NCI-H2081 (cell line): ENCODE data around the gene USP13.
A peak's percentile ranks its signal among the peaks of the same experiment; 100 is the strongest.
"Not testable (repeated sequence)": the region's sequence is repeated elsewhere in the genome, so short reads cannot be mapped to it uniquely, and the experiment has no call there.

ENCODE experiments used
- DNase-seq, 2 experiments: peaks; one replicate each; lab custom pipeline; 2025; lab: John Stamatoyannopoulos, UW

The USP13 gene

DNA sequence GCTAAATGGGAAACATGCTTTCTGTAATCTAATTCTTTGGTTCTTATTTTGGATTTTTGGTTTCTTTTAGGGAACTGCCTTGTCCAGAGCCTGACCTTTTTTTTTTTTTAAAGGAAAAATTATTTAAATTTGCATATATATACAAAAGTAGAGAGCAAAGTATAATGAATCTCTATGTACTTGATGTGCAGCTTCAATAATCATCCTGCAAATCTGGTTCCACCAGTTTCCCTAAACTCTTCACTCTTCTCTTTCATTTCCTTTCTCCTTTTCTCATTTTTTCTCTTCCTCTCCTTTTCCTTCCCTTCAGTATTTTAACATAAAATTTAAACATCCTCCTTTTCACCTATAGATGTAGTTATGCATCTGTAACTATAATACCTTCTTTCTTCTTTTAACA, 82.5 kb downstream of the USP13 start:
- DNase-seq, result no peak

DNA sequence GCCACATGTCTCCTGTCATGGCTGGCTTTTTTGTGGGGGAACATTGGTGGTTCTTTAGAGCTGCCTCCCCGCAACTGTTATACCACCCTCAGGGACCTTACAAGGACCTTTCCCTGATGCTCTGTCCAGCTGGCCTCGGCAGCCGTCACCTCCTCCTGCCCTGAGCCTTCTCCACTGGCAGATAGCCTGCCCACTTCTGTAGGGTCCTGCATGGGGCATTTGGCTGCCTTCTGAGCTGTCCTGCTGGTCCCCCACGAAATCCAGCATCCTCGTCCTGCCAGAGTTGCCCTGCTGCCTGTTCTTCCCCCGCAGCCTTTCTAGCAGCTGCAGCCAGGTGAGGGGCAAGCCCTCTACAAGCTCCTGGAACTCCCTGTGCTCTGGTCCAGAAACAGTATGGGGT, 86.2 kb downstream of the USP13 start:
- DNase-seq, result no peak

DNA sequence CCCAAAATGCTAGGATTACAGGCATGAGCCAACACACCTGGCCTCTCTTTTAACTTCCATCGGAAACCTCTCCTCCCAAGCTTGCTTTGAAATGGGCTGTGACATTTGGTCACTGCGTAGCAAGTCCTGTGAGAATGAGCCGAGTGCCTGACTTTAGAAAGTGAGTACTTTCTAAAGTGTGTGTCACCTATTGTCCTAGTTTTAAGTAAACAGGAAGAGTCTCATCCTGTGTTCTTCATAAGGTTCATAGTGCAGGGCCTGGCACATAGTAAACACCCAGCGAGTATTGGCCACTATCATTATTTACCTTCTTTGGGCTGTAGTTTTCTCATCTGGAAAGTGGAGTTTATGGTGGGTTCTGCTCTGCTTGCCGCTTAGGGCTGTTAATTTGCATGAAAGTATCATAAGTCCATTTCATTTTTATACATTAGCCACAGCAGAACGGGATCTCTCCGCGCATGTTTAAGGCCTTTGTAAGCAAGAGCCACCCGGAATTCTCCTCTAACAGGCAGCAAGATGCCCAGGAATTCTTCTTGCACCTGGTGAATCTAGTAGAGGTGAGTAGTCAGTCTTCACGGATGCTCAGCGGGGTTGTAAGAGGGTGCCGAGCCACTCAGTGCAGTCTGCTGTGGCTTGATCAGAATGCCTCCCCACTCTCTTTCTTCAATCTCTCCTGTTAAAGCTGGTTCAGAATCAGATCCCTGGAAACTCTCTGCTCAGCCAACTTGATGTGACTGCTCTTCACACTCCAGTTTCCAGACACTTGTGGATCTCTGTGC, 87.2 kb downstream of the USP13 start:
- no peak for DNase-seq

DNA sequence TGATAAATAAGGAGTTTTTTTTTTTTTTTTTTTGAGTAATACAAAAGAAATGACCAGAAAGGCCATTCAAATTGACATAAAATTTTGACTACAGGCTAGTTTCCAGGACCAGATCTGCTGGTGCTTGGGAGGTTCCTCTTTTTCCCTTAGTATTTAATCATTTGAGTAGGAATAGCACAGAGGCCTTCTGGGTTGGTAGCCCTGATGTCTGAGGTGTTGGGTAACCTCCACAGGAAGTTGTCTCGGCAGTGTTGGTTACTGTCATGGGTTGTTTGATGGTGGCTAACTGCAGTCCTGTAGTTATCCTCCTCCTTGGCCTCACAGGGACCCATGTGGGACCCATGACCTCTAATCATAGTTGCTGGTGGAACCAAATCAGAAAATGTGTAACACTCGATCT, 91.1 kb downstream of the USP13 start:
- DNase-seq, result no peak

DNA sequence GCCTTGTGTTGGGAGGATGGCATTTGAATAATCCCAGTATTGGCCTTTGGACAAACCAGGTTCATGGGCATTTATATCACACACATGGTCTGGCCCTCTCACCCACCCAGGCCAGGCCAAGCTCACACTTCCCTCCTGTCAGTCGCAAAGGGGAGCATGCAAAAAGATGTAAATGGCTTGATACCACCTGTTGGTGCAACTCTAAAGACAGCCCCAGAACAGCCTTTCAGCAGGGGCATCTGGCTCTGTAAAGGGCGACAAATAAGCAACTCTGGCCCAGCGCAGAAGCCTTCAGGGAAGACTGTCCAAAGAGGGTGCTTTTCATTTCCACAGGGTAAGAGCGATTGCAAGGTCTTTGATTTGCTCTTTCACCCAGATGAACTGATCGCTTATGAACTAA, 91.8 kb downstream of the USP13 start:
- no peak for DNase-seq

DNA sequence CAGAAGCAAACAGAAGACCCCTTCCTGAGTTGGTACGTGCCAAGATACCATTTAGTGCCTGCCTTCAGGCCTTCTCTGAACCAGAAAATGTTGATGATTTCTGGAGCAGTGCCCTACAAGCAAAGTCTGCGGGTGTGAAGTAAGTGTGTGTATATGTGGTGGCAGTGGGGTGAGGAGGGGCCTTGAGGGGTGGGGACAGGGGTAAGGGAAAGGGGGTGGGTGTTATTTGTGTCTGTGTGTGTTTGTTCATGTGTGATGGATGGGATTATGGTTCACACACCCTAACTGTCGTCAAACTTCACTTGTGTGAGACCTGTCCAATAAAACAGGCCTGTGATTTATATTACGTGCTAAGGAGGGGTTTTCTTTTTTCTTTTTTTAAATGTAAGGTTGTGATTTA, 92.2 kb downstream of the USP13 start:
- DNase-seq, result no peak

DNA sequence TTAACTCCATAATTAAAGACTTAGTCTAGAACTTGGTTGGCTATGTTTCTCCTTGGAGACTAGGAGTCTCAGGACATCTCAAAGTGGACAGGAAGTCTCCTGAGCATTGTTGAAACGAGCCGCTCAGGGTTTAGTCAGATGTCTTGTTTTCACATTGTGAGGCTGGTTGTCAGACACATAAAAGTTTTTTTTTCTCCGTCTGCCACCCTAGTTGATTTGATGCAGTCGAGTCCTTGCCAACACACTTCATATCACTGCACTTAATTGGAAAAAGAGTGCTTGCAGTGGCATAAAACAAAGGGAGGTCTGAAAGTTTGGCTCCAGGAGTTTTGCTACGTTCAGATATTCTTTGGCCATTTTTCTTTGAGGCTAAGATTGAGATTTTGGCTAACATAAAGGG, 92.9 kb downstream of the USP13 start:
- DNase-seq, result no peak

DNA sequence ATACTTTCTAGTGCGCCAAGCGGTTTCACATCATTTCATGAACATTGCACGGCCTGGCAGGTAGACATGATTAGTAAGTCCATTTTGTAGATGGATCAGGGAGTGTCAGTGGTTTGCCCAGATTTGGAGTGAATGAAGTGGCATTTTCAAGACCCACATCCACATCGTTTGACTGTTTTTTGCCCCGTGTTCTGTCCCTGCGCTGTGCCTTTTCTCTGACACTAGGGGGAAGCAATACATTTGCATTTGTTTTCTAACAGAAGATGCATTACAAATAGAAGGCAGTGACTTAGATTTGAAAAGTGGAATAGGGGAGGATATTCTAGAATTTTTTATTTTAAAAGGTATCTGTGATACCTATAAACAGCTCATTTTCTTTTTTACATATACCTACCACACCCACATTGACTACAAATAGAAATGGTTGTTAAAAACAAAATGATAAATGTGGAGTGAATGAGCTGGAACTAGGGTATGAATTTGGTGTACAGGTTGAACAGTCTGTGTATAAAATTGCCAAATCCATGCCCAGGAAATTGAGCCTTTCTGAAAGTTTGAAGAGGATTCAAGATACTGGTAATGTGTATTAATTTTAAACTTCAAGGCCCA, 98.0 kb downstream of the USP13 start:
- peak; percentile 41 to 58 for DNase-seq

DNA sequence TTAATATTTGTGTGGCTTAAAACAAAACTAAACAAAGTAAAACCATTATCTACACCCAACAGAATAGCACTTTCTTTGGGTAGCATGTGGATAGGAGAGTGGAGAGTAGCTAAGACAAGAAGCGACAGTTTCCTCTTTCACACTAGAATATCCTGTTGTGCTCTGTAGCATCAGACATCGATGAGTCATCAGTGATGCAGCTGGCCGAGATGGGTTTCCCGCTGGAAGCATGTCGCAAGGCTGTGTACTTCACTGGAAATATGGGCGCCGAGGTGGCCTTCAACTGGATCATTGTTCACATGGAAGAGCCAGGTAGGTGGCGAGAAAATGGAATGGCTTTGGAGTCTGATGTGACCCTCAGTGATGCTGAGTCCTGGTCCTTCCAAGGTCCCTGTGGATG, 108.1 kb downstream of the USP13 start:
- DNase-seq, result no peak

DNA sequence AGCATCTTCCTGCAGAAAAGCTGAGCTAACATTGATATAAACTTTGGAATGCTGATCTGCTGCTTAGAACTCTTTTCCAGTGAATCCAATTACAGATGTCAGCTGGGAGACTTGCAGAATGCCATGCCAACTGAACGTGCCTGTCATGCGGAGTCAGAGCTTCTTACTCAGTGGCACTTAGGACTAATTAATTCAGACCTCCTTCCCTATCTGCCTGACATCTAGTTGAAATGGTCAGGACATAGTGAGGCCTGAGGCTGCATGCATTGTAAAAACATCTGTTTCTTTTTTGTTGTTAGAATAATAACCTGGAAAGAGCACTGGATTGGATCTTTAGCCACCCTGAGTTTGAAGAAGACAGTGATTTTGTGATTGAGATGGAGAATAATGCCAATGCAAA, 112.6 kb downstream of the USP13 start:
- DNase-seq, result no peak

DNA sequence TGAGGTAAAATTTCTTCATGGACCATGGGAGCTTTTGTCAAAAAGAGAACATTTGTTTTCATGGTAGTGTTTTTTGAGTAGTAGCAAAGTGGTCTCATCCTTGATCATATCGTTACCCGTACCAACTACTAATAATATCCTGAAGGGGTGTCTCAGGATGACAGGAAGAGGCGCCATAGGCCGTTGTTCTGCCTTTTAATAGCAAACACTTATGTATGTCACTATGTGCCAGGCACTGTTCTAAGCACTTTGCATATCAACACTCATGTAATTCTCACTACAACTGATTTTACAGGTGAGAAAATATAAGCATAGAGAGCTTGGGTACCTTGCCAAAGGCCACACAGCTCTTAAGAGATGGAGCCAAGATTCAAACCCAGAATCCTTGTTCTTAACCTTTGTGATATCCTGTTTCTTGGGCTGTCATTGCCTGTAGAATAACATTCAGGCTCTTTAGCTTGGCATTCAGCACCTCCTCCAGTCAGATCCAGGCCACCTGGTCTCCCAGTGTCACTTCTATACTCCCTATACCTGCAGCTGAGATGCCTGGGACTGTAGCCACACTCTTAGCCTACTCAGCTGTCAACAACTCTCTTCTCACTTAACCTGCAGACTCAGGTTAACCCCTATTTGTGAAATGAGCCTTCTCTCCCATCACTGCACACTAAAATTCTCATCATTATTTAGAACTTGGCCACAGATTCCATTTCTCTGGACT, 113.7 kb downstream of the USP13 start:
- no peak for DNase-seq

DNA sequence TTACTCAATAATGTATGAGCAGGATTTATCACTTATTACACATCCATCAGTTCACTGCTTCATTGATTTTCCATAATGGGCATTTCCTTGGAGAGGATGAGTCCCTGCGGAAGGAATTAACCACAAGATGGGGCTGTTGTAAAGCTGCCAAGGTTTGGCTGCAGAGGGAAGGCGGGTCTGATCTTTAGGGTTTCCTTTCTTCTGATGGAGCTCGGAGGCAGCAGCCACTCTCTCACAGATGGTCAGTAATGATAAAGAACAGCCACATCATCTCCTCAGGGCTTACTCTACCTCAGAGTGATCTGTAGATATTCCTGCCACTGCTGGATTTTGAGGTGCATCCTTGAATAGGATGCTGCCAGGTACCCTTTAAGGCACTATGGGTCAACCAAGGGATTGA, 115.2 kb downstream of the USP13 start:
- DNase-seq, result peak; percentile 65 to 76

DNA sequence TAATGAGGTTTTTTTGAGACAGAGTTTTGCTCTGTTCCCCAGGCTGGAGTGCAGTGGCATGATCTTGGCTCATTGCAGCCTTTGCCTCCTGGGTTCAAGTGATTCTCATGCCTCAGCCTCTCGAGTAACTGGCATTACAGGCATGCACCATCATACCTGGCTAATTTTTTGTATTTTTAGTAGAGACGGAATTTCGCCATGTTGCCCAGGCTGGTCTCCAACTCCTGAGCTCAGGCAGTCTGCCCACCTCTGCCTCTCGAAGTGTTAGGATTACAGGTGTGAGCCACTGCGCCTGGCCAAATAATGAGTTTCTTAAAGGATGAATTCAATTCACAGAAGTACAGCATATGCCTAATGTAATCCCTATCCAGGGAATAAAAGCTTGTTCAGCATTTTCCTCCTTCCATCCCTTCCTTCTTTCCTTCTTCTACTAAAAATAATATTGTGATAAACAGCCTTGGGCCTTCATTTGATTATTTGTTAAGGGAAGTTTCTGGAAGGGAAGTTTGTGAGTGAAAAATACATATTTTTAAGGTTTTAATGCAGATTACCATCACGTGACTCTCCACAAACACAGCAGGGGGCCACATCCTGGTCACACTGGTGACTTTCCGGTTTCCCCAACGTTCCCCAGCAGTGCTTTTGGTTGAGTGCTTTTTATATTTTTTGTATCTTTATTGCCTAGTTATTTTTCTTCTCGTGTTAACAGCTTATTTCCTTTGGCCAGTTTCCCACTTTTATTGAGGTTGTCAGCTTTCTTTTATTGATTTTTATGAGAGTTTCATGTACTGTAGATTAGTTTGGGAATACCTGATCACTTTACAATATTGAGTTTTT, 116.8 kb downstream of the USP13 start:
- DNase-seq, result peak in 1 of 2 experiments; percentile 21

DNA sequence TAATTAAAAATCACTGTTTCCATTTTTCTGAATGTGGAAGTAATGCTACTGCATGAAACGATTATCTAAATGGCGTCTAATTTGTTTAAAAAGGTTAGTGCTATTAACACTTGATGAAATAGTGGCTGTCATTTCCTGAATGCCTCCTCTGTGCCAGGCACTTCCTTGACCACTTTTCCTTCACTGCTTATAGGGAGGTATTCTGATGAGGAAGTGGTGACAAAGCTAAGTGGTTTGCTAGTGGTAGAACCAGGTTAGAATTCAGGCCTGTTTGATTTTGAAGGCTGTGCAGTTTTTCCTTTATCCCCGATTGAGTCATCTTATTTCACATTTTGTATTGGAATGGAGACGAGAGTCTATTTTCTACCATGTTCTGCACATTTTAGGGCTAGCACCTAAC, 119.0 kb downstream of the USP13 start:
- no peak for DNase-seq

DNA sequence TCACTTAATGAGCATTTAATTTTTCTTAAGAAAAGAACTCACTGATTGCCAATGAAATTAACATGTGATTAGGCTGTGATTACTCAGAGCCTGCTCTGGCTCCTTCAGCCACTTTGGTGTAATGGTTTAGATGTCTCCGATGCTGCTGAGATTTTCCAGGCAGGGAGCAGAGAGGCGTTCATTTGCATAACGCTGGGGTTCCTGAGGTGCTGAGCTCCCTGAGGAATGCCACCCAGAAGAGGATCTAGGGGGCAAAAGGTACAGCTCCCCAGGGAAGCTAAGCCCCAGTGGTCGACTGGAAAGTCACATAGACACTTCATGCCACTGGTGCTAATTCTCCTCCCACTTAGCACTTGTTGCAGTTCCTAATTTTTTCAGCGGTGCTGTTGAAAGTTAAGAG, 119.5 kb downstream of the USP13 start:
- DNase-seq, result no peak

DNA sequence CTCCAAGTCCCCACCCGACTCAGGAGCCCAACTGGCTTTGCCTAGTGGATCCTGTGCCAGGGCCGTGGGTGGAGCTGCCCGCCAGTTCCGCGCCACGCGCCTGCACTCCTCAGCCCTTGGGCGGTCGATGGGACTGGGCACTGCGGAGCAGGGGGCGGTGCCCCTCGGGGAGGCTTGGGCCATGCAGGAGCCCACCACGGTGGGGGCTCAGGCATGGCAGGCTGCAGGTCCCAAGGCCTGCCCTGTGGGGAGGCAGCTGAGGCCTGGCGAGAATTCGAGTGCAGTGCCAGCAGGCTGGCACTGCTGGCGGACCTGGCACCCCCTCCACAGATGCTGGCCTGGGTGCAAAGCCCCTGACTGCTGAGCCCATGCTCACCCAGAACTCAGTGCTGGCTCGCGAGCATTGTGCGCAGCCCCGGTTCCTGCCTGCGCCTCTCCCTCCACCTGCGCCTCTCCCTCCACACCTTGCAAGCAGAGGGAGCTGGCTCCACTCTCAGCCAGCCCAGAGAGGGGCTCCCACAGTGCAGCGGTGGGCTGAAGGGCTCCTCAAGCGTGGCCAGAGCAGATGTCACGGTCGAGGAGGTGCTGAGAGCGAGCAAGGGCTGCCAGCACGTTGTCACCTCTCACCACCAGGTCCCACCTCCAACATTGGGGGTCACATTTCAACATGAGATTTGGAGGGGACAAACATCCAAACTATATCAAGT, 122.7 kb downstream of the USP13 start:
- DNase-seq, result no peak

DNA sequence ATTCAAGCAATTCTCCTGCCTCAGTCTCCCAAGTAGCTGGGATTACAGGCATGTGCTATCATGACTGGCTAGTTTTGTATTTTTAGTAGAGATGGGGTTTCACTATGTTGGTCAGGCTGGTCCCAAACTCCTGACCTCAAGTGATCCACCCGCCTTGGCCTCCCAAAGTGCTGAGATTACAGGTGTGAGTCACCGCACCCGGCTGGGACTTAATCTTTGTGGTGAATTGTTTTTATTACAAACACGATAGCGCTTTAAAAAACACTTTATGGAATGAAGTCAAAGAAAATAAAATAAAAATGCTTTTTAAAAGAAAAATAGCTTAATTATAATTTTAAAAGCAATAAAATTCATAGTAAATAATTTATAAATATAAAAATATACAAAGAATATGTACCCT, 130.0 kb downstream of the USP13 start:
- not testable (repeated sequence) for DNase-seq

DNA sequence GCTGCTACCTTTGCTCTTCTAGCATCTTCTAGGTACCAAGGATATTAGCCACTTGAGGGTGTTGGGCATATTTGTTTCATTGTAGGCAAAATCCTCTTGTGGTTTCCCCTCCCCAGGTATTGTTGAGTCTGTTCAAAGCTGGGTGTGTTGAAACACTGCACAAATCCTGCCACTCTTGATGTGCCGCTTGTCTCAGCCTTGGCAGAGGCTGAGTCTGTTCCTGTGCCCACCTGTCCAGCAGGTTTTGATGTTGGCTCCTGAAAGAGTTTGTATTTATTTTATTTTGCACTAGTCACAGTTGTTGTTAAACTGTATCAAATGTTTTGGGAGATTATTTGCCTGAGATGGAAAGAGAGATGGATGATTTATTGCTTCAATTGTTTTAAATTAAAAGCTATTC, 136.2 kb downstream of the USP13 start:
- no peak for DNase-seq

DNA sequence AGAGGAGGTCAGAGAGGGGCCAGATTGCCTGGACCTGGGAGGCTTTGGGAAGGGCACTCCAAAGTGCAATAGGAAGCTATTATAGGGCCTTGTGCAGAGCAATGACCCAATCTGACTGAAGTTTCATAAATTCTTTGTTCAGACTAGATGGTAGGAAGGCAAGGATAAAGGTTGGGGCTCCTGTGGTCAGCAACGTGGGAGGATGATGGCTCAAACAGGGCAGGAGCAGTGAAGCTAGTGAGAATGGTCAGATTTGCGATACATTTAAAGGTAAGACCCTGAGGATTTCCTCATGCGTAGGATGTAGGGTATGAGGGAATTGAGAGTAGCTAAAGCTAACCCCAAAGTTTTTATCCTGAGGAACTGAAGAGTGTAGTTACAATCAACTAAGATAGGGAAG, 139.0 kb downstream of the USP13 start:
- no peak for DNase-seq

DNA sequence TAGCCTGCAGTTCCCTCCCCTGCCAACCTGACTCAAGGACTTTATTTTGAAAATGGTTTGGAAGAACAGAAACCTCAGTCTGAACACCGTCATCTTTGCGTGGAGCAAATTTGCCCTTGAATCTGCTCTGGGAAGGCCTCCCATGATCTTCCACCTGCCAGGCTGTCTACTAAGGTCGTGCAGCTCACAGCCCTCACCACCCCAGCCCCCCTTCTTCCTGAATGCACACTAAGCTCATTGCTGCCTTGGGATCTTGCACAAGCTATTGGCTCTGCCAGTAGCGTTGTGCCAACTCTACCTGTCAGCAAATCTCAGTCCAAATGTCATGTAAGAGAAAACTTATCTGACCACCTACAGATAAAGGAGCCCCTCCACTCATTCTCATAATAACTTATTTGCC, 141.5 kb downstream of the USP13 start:
- DNase-seq, result no peak

DNA sequence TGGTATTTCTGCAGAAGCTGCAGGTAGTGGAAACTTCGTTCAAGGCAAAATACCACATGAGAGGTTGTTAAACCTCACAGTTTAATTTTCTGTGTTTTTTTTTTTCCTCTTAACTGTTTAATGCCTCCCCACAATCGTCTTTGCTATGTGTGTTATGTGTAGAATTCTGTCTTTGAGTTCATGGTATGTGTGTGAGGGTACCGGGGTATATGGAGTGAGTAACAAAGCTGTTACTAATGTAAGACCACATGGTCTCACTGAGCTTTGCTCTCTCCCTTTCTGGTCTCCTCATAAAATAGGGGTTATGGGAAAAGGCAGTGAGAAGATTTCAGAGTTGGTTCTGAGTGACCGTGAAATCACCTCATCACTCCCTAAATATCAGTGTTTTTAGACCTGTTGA, 143.6 kb downstream of the USP13 start:
- no peak for DNase-seq

DNA sequence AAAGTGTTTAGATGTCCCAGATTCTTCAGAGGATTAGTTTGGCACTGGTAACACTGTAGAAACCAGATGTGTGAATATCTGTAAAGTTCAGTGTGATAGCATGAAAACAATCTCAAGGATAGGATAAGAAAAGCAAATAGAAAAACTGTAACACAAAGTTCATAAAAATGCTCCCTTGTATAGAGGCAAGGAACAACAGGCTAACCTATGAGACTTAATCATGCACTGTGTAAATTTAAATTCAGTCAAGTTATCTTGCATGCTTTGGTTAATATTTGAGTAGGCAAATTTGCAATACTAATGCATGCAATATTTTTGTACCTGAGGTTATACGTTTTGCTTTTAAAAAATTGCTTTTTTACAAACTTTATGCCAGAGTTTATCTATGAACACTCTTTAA, 144.4 kb downstream of the USP13 start:
- DNase-seq, result no peak
